Measurements from ENCODE around the gene ETS1.

The ETS1 gene

DNA sequence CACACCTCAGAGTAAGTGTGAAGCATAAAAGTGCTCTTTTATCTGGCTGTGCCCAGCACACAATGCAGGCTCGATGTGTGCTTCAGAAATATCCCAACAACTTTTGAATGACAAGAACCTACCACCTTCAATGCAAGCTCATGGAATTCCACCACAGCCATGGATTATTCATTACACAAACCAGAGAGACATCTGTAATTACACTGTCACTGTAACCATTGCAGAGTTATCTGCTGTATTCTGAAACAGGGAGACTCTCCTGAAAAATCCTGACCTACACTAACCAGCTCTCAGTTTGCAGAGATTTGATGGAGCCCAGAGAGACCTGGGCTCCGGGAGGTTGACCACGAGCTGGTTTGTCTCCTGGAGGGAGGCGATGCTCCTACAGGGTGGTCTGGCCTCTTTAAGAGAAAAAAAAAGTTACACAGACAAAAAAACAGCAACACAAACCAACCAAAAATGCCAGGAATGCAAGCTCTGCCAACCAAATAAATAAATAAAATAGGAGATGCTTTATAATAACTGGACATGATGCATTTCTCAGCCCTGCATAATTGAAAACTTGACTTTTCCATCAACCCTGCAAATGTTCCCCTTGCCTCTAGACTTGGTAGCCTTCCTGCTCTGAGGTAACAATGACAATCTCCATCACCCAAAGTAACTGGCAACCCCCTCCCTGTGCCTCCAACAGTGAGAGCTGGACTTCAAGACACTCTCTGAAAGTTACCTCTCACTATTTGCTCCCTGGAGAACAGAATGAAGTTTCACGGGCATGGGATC is 69.7 kb downstream of the ETS1 start:
- no peak for DNase-seq (ENCODE audit: low spot score)

DNA sequence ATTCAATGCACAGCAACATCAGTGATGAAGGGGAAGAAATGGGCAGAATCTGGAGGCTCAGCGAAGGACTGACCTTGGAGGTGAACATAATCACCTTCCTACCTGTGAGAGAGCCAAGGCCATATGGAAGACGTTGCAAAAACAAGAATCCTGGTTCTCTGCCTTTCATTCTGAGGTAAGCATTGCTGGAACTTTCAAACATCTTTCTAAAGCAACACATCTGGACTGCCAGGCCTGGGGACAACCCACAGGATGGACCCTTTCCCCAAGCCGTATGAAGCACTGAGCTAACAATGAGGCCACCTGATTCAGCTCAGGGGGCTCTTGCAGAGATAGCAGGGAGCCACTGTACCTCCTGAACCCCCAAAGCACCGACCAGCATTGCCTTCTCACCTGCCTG is 70.5 kb downstream of the ETS1 start:
- no peak for DNase-seq (ENCODE audit: low spot score)

DNA sequence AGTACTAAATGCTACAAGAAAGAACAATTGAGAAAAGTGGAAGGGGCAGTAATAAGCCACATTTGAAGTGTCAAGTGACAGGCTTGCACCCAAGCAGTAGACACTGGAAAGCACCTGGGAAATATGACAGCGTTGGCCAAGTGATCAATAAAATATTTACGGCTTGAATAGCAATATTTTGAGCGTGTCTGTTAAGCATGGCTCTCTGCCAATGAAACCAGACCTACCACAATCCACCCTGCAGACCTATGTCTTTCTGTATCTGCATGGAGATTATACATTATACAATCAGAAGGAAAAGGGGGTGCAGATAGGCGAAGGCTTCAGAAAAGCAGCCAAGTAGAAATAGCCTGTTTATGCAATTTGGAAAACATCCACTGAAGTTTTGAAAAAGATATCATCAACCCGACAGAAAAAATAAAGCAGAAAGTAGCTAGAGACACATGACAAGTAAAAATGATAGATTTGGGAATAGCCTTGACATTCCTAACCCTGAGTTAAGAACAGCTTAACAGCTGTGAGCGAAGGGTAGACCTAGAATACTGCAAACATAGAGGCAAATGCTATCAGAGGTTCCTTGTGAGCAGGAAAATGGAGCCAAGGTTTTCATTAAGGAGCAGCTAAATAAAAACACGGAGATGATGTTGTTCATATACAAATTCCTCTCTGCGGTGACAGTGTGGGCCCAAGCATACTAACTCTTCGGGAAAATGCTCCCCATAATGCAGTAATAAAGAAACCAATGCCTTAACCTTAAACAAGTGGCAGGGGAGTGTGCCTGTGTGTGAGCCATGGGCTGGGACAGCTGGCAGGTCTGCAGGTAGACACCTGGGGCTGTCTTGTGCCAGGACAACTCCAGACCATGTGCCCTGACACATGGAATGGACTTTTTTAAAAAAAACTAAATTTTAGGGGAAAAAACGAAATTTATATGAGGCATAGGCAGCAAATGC is 71.3 kb downstream of the ETS1 start:
- DNase-seq (ENCODE audit: low spot score) = no peak

DNA sequence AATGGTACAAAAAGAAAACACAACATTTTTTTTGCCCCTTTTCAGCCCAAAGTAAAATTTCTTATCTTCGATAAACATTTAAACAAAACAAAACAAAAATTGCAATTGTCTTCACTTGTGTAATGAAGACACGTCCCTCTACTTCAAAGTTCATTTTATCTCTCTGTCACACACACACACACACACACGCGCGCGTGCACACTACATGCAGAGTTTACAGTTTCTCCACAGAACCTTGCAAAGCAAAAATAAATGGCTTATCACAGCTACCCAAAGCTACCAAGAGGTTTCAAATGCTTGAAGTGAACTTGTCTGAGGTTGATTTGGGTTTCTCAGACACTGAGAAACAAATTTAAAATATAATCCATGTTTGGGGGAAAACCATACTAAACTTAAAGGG is 72.3 kb downstream of the ETS1 start:
- DNase-seq (ENCODE audit: low spot score) = no peak

DNA sequence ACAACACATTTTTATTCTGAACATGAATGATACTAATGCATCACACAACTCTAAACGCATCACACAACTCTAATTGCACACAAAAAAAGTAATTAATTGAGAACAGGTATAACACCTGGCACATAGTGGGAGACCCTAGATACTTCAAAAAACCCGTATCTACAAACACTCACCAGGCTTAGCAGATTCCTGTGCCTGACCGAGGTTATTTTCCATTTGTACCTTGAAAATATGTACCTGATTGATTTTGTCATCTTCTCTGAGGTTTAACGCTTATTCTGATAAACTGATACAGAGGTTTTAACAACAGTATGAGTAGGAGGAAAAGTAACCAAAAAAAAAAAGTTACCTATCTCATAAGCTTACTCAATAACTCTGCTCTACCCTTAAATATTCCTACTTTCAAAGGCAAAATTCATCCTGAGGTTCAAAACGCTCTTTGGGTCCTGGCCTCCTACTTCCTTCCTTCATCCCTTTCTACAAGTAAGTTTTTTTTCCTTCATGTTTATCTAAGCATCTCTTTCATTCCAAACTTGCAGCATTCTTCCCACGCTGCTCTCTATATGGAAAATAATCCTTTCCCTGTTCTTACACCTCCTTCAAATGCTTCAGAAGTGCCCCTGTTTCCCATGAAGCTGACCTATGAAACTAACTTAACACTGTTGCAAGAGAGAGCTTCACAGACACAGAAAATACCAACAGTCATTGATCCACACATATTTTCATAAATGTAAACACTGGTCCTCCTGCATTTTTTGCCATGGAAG is 73.3 kb downstream of the ETS1 start:
- DNase-seq (ENCODE audit: low spot score) = no peak

DNA sequence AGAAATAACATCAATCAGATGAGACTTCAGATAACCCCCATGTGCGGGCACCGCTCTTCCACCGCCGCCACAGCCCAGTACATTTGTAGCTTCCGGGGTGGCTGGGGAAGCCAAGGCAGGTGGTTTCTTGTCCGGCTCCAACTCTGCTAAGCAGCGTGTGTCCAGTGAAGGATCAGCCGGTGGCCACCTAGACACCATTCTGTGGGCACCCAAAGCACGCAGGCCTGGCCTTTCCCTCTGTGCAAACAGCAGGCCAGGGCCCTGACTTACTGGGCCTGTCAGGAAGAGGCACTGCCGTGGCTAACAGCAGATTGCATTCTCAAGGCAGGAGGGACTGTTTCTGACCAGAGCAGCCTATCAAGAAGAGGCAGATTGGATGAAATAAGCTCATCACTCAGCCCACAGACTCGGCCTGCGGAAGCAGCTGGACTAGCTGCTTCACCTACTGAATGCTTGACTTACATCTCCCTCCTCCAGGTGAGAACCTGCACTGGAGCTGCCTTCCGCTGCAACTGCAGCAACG is 74.8 kb downstream of the ETS1 start:
- DNase-seq (ENCODE audit: low spot score) = no peak

DNA sequence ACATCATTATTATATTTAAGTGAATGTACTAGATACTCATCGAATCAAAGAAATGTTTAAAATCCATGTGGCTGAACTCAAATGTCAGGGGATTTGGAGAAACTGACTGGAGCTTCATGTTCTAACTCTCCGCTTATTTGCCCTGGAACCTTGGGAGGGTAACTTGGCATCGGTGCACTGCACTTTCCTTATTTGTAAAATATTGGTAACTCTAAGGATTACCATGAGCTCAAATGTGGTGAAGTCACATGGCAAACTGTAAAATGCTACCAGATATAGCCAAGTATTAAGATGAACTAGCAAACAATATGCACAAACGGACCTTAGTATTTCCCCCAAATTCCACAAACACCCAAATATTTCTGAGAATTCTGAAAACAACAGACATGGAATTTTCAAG is 75.6 kb downstream of the ETS1 start:
- DNase-seq (ENCODE audit: low spot score) = no peak

DNA sequence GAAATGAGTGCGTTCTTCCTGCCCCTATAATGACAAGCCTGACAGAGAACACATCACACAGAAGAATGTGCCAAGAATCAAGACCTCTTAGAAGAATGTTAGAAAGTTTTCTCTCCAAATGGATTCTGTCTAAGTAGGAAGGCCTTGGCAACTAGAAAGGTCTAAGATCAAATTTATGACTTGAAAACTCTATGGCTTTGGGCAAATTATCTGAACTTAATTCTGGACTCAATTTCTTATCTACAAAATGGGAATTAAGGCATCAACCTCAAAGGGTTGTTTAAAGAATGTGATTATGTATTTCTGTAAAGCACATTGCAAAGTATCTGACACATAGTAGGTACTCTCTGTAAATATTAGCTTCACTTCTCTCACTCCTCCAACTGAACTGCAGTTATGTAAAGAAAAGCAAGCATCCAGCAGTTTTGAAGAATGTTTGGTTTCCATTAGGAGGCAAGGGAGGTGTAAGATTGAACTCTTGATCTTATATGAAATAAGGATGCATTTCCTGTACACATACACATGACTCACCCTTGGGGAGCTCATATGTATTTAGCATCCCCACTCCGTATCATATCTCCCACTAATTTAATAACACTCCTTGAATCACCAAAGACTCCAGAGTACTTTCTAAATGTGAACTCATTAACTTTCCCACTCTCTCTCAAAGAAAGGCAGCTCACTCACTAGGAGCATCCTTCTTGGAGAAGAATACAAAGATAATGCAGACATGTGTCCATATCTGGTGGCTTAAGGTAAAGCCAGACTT is 77.6 kb downstream of the ETS1 start:
- no peak for DNase-seq (ENCODE audit: low spot score)

DNA sequence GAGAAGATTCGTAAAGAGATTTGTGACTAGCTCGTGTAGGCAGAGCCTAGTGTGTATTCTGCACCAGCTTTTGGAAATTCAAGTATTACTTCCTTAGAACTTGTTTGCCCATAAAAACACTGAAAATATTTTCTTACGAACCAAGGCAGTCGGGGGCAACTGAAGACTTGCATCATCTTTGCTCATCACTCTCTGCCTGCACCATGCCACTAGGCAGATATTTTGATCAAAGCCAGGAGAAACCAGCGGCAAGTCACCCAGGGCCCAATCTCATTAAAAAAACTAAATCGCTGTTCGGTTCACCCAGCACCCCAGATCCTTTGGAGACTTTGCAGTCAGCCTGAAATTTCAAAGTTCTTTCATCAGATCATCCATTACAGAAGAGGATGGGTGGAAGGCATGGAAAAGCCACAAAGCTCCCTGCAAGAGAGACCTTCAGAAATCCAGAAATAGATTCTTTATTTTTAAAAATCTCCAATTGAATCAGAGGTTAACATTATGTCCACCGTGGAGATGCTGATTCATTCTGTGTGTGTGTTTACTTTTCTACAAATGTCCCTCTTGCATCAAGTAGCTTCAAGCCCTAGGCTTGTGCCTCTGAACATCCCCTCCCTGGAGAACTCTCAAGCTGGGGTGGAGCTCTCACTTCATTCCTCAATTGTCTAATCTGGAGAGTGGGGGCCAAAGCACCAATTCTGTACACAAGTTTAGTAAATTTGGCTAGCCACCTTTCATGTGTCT is 78.4 kb downstream of the ETS1 start:
- DNase-seq (ENCODE audit: low spot score) = no peak

DNA sequence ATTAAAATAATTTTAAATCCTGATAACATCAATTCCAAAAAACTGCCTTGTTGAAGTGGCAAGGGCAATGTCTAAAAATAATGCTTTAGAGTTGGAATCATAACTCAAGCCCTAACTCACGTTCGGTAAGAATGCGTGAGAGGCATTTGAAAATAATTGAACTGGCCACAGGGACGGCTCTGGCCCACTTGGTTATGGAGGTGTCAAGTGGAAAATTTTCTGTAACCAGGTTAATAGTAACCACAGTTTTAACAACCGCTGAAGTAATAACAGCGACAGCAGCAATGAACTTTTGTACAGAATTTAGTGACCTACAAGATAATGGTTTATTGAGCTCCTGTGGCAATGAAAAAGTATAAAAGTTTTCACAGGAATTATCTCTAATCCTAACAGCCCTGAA is 79.4 kb downstream of the ETS1 start:
- DNase-seq (ENCODE audit: low spot score) = no peak

DNA sequence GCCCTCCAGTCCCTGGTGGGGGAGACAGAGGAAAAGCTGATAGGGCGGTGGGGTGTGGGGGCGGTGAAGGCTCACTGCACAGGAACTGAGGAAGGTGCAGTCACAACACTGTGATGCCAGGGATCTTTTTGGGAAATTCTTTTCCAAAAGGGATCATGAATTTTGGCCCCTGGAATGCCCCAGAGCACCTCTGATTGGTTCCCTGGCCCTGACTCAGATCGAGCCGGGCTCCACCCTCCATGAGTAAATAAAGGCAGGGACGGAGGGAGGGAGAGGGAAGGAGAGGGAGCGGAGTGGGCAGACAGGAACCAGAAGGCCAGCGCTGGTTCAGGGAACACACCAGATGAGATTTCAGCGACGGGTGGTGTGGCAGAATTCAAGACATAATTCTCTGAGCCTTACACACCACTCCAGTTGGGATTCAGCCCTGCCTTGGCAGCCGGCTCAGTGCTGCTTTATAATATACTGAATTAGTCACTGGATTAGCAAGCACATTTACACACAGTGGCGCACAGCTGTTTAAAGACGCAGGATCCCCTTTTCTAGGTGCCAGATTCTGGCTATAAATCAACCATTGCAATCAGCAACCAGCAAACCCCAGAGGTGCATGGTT is 80.3 kb downstream of the ETS1 start:
- DNase-seq (ENCODE audit: low spot score) = peak; percentile 83

DNA sequence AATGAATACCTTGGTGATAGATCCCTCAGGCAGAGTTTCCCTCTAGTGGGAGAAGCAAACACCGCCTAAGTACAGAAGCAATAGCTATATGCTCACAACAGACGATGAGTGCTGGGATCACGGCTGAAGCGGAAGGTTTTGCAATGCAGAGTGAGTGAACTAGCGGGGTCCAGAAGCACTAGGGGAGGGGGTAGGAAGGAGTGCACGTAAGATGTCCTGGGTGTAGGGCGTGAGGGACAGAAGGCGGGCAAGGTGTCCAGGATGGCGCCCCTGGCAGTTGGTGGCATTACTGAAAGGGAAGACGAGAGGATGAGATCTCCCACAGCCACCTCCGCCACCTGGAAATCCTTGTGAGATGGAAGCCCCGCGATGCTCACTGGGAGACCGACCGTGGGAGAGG is 81.0 kb downstream of the ETS1 start:
- DNase-seq (ENCODE audit: low spot score) = no peak

DNA sequence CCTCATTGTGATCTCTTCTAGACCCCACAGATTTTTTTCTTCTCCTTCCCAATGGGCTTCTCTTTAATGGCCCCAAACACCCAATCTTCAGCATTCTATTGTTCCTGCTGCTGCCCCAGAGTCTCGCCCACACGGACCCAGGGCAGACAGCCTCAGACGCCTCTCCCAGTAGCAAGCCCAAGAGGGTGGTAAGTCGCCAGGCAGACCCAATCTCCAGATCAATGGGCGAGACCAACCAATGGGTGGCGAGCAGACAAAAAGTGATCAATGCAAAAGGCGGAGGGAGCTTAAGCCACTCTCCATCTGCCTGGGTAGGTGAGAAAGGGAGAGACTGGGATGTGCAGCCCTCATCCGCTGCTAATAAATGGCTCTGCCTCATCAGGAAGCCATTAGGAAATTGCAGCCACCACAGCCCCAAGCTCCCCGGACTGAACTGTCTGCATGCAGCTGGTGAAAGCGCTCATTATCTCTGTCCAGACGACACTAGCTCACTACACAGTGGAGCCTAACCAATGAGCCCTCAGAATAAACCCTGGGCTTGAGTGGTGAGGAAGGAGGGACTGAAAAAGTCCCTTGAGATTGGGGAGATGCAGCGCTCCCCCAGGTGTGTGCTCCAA is 81.8 kb downstream of the ETS1 start:
- DNase-seq (ENCODE audit: low spot score) = no peak

DNA sequence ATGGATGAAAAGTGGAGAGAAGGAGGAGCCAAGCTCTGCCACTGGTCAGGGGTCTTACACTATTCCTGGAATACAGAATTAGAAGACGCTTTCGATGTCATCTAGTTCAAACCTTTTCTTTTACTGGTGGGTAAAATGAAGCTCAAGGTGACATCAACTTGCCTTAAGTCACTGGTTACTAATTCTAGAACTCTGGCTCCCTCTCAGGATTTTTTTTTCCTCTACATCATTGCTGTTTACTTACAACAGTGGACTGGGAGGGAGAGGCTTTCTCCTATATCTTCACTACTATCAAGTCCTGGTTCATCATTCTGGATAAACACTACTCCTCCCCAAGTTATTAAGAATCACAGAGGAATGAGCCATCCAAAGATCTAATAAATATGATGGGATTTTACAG is 82.9 kb downstream of the ETS1 start:
- DNase-seq (ENCODE audit: low spot score) = no peak

DNA sequence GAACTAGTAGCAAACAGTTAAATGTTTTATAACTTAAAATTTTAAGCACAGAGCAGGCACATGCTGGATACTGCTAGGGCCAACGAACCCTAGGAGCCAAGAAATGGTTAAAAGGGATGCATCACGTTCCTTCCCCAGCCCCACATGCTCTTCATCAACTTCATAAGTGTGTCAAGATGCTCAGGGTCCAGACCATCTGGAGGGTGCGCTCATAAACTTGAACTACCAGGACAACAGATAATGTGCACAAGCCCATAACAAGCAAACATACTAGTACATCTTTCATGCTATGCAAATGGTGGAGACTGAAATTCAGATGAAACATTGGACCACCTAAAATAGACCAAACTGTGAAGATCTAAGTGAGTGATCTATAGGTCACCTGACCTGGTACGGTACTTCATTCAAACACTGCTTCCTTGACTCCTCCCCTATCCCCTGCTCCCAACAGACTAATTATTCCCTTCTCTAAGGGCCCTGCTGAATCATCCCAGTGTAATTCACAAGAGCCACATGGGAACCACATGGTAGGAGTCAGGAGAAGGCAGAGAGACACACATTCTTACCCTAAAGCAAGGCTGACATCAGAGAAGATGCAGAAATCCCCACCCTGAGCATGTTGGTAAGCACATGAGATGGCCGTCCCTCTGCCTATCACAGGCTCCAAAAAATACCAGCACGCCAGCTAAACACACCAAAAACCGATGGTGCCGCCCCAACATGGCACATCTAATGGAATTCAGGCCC is 83.9 kb downstream of the ETS1 start:
- no peak for DNase-seq (ENCODE audit: low spot score)

DNA sequence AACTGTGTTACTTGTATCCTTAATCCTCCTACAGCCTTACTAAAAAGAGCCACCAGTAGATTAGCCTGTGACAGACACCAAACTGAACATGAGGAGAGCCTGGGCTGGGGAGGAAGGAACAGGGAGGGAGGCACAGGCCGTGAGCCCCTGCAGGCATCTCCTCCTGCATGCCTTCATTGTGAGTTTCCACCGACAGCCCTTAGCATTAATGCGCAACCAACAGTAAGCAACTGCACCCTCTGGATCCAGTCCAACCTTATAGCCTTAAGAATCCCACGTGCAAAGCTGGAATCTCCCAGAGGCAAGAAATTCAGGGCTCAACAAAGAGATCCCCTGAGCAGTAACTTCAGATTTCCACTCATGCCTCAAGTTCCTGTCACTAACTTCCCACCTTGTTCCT is 84.6 kb downstream of the ETS1 start:
- DNase-seq (ENCODE audit: low spot score) = no peak

DNA sequence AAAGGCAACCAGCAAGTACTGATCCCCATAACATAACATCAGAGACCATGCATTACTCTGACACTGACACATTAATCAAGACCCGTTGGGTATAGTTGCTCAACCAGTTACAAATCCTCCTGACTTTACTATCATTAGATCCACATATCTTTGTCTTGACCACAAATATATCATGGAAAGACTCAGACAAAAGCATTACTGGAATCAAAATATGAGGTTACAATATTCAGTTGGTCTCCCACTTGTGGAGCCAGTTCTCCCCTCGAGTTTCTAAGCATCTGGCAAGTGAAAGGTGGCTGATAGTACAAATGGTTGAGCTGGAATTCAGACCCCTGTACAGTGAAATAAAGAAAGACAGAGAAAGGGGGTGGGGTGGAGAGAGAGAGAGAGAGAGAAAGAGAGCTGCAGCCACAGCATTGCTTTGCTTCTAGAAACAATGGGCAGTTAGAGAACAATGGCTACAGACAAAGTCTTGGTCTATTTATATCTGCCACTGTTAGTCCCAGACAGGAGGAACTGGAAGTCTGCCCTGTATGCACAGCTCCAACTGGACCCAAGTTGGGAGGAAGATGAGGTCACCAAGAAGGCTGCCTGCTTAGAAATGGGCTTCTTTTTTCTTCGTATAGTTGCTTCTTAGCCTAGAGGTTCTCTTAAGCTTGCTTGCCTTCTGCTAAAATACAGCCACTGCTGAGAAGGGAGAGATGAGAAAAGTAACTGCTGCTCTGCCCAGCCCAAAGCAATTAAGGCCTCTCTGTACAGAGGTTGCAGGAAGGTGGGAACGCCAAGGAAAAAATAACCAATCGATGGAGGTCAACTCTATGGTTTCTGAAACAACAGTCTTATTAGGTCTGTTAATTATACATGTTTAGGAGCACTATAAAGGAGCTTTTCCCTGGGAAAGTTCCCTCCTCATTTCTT is 85.5 kb downstream of the ETS1 start:
- no peak for DNase-seq (ENCODE audit: low spot score)

DNA sequence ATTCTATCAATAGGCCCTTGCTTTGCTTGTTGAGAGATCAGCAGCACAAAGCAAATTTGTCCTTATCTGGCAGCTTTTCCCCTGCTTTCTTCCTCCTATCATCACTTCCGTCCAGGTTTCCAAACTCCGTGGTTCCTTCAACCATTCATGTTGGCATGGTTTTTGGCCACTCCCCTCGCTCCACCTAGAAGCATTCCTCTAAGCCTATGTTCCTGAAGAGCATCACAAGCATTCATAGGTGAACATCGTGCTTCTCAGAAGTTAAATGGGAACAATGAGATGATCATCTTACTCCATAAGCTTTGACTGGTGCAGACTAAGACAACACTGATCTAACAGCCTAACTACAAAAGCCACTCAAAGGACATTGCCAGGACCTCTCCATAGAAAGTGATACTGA is 86.3 kb downstream of the ETS1 start:
- no peak for DNase-seq (ENCODE audit: low spot score)
